ENCODE results near the gene WFDC5.

The WFDC5 gene

DNA sequence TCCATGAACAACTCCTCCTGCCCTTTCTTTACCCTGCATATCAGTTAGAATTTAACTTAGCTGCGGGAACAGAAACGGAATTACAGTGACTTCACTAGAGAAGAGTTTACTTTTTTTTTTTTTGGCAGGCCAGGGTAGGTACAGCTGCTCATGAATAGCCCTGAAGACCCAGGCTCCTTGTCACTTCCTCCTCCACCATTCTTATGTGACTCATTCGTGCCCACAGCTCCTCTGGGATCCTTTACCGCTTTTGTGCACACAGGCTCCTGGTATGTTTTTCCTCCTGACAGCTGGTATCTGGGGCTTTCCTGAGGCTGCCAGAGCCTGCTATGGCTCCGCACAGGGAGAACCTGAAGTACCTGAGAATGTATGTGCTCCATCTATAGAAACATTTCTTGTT is 10.2 kb downstream of the WFDC5 start:
- TF ChIP-seq, protein P1, sequence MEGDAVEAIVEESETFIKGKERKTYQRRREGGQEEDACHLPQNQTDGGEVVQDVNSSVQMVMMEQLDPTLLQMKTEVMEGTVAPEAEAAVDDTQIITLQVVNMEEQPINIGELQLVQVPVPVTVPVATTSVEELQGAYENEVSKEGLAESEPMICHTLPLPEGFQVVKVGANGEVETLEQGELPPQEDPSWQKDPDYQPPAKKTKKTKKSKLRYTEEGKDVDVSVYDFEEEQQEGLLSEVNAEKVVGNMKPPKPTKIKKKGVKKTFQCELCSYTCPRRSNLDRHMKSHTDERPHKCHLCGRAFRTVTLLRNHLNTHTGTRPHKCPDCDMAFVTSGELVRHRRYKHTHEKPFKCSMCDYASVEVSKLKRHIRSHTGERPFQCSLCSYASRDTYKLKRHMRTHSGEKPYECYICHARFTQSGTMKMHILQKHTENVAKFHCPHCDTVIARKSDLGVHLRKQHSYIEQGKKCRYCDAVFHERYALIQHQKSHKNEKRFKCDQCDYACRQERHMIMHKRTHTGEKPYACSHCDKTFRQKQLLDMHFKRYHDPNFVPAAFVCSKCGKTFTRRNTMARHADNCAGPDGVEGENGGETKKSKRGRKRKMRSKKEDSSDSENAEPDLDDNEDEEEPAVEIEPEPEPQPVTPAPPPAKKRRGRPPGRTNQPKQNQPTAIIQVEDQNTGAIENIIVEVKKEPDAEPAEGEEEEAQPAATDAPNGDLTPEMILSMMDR (conservative IDR thresholded peaks at IDR 0.05) = no peak
- H3K27ac ChIP-seq = no peak overlapping the region

DNA sequence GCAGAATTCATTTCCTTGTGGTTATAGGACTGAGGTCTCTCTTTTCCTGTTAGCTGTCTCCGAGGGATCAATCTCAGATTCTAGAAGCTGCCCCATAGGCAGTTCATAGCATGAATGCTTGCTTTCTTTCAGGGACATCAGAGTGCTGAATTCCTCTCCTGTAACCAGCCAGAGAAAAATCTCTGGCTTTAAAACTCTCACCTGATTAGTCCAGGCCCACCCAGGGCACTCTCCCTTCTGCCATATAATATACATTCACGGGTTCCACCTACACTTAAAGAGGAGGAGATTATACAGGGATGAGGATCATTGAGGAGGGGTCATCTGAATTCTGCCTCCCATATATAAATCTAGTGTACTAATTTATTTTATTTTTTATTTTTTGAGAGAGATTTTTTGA is 11.9 kb downstream of the WFDC5 start:
- TF ChIP-seq, protein P1 (conservative IDR thresholded peaks at IDR 0.05) = no peak
- H3K27ac ChIP-seq = no peak overlapping the region

DNA sequence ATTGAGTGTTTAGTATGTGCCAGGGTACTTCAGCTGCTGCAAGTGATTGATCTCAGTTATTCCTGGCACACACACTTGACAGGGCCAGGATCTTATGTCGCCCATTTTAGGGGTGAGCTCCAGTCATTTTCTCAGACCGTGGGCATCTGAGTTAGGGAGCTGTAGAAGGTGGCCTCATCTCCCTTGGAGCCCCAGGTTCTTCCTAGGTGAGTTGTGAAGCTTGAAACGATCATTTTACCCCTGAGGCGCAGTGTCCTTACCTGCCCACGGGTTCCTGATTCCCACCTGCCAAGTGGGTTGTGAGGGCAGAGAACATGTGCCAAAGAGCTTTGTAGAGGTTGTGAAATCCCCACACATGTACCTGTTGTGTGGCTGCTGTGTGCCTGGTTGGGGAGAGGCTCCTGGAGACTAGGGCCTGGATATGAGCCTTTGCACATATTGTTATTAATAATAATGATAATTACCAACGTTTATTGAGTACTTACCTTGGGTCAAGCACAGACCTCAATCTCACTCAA is 13.6 kb downstream of the WFDC5 start:
- TF ChIP-seq, protein P1 (conservative IDR thresholded peaks at IDR 0.05) = no peak
- no peak overlapping the region for H3K27ac ChIP-seq

DNA sequence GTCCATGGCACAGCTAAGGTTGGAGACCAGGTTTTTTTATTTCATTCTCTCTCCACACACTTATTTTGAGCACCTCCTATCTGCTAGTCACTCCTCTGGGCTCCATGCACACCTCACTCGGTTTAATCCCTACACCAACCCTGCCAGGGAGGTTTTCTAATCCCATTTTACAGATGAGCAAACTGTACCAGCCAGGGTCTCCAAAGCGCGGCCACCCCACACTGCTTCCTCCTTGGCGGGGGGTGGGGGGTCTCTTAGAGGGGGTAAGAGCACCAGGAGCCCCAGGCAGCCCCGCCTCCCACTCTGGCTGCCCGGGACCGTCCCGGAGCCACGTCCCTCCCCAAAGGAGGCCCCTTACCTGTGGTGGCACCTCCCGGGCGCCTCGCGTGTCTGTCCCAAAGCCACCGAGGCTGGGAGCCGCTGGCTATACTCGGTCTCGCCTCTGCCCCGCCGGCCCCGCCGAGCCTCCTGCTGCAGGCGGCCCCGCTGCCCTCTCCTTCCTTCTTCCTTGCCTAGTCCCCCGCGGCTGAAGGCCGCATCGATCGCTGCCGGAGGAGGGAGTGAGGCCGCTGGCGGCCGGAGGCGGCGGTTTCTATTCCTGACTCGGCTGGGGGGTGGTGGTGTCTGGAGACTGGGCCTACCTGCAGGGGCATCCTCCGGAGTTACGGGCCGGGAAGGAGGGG is 14.3 kb downstream of the WFDC5 start, which contains the start of gene KCNS1:
Gene KCNS1 (minus strand): TSS at position 565 of the 683 bp plus-strand sequence. CDS start 1,891 bp downstream, outside the sequence.
- H3K27ac ChIP-seq = no peak within 1 kb of the TSS
- TF ChIP-seq, protein P1 (conservative IDR thresholded peaks at IDR 0.05) = no peak

DNA sequence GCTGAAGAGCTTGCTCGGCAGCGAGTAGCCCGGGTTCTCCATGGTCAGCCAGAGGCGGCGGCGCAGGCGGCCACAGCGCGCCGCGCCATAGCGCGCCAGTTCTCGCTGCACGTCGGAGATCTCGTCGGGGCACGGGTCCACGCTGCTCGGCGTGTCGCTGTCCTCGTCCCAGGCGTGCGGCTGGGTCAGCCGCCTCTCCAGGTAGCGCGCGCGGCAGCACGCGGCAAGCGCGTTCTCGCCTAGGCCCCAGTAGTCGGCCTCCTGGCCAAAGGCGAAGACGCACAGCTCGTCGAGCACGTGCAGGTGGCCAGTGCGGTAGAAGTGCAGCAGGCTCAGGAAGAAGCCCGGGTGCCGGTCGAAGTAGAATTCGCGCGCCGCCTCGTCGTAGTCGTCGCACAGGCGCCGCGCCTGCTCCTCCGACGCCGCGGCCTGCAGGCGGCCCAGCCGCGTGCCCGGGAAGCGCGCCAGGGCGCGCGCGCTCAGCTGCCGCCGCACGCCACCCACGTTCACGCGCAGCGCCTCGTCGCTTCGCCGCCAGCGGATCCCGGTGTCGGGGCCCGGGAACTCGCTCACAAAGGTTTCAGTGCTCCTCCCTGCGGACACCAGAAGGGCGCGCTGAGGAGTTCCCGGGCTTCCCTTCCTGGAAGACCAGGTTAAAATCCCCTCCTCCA is 16.7 kb downstream of the WFDC5 start:
- no peak overlapping the region for H3K27ac ChIP-seq
- TF ChIP-seq, protein P1 (conservative IDR thresholded peaks at IDR 0.05) = no peak

DNA sequence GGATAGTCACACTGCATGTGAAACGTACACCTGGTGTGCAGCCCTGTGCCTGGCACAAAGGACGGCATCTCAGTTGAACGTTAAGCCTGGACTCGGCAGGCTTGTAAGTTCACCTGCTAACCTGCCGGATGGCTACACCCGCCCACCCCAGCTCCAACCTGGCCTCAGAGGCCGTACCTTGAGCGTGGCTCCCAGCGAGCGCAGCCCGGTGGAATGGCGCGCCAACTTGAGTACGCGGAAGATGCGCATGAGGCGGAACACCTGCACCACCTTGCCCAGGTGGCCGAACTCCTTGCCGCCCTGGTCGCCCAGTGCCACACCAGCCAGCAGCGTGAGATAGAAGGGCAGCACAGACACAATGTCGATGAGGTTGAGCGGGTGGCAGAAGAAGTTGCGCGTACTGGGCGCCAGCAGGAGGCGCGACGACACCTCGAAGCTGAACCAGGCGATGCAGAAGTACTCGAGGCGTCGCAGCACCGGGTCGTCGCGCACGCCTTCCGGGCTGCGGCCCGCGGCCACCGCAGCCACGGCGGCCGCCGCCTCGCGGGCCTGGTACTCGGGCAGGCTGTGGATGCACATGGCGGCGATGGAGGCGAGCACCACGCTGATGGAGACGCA is 17.4 kb downstream of the WFDC5 start:
- H3K27ac ChIP-seq = no peak overlapping the region

More for the DNA sequence above, 17.4 kb downstream of the WFDC5 start:
- TF ChIP-seq, protein P1 (conservative IDR thresholded peaks at IDR 0.05) = no peak

Data from VCaP (cell line).